GM23338 (cell line): ENCODE results near the gene OAS3. TPM values are rescaled to one million over a fixed set of nuclear protein-coding genes. Genes with fewer than 3 reads are reported as not detected.

Source experiments
- ATAC-seq: fragments of 200-7000 bp; cut with Tn5 transposase; 3 replicates; pipeline ENCODE4 v1.9.1; 2020
- DNase-seq: peaks from one replicate; pipeline ENCODE4 v3.0.0-alpha.2; 2015; ENCODE audit warnings: low spot score
- H2AFZ ChIP-seq: fragments of 200-600 bp; sonication (generic); 2 replicates; pipeline ENCODE4 v1.8.0; 2016; ENCODE audit warnings: antibody characterized with exemption, mild to moderate bottlenecking, moderate library complexity
- H3F3A ChIP-seq: fragments of 200-600 bp; sonication (generic); replicated peaks from 2 replicates; pipeline ENCODE4 v1.8.0; 2017; ENCODE audit warnings: antibody characterized with exemption, mixed run types, low read depth
- H3K27ac ChIP-seq: fragments of 200-600 bp; sonication (generic); 2 replicates; pipeline ENCODE4 v1.6.1; 2016; ENCODE audit warnings: low read depth
- H3K27me3 ChIP-seq: fragments of 200-600 bp; sonication (generic); 2 replicates; pipeline ENCODE4 v1.8.0; 2016; ENCODE audit warnings: mild to moderate bottlenecking, mixed run types, moderate library complexity; ENCODE audit not compliant: insufficient read depth
- H3K36me3 ChIP-seq: fragments of 200-600 bp; sonication (generic); 2 replicates; pipeline ENCODE4 v1.8.0; 2016; ENCODE audit warnings: mild to moderate bottlenecking; ENCODE audit not compliant: insufficient read depth
- H3K4me1 ChIP-seq: fragments of 200-600 bp; sonication (generic); 2 replicates; pipeline ENCODE4 v1.8.0; 2016; ENCODE audit warnings: mild to moderate bottlenecking, moderate library complexity; ENCODE audit not compliant: insufficient read depth
- H3K4me2 ChIP-seq: fragments of 200-600 bp; sonication (generic); 2 replicates; pipeline ENCODE4 v1.7.1; 2017; ENCODE audit warnings: mixed run types
- H3K4me3 ChIP-seq: fragments of 200-600 bp; sonication (generic); 2 replicates; pipeline ENCODE4 v1.6.1; 2016; ENCODE audit warnings: mixed run types
- H3K79me2 ChIP-seq: fragments of 200-600 bp; sonication (generic); replicated peaks from 2 replicates; pipeline ENCODE4 v1.8.0; 2017; ENCODE audit warnings: mild to moderate bottlenecking; ENCODE audit not compliant: insufficient read depth
- H3K9me2 ChIP-seq: fragments of 200-600 bp; sonication (generic); 2 replicates; pipeline ENCODE4 v1.8.0; 2017; ENCODE audit not compliant: insufficient read depth
- H4K20me1 ChIP-seq: fragments of 200-600 bp; sonication (generic); replicated peaks from 2 replicates; pipeline ENCODE4 v1.8.0; 2017; ENCODE audit warnings: mild to moderate bottlenecking; ENCODE audit not compliant: insufficient read depth
- H3K27ac Mint-ChIP-seq: 2 replicates; pipeline ENCODE4 v1.8.0; 2020; ENCODE audit warnings: inconsistent platforms, mild to moderate bottlenecking, moderate library complexity, mixed read lengths
- H3K27me3 Mint-ChIP-seq: 3 replicates; pipeline ENCODE4 v1.8.0; 2022; ENCODE audit warnings: low read depth, mild to moderate bottlenecking, moderate library complexity, mixed read lengths, inconsistent platforms; ENCODE audit not compliant: insufficient read depth, poor library complexity
- H3K36me3 Mint-ChIP-seq: 3 replicates; pipeline ENCODE4 v1.8.0; 2021; ENCODE audit warnings: low read depth, mild to moderate bottlenecking, inconsistent platforms, moderate library complexity, mixed read lengths
- H3K4me1 Mint-ChIP-seq: 3 replicates; pipeline ENCODE4 v1.8.0; 2020; ENCODE audit warnings: mild to moderate bottlenecking, inconsistent platforms, mixed read lengths
- H3K4me3 Mint-ChIP-seq: 3 replicates; pipeline ENCODE4 v1.8.0; 2021; ENCODE audit warnings: moderate library complexity, mild to moderate bottlenecking, inconsistent platforms, mixed read lengths
- H3K9me3 Mint-ChIP-seq: 3 replicates; pipeline ENCODE4 v1.8.0; 2020; ENCODE audit warnings: moderate library complexity, mild to moderate bottlenecking, inconsistent platforms, mixed read lengths
- CREB1 ChIP-seq: fragments of 250-450 bp; sonication (Bioruptor Pico); IDR thresholded peaks from 2 replicates; pipeline ENCODE4 v1.5.0; 2020; ENCODE audit warnings: low read depth, mild to moderate bottlenecking, moderate library complexity
- EZH2 ChIP-seq: fragments of 200-600 bp; sonication (generic); IDR thresholded peaks from one replicate; pipeline ENCODE4 v1.8.0; 2017; ENCODE audit warnings: antibody characterized with exemption, mild to moderate bottlenecking, low read depth; ENCODE audit not compliant: unreplicated experiment
- EZH2phosphoT487 ChIP-seq: fragments of 200-600 bp; sonication (generic); IDR thresholded peaks from one replicate; pipeline ENCODE4 v1.8.1; 2018; ENCODE audit warnings: antibody characterized with exemption; ENCODE audit not compliant: unreplicated experiment
- JUNB ChIP-seq: IDR thresholded peaks from one replicate; pipeline ENCODE4 v1.6.1; 2016; ENCODE audit warnings: antibody characterized with exemption; ENCODE audit not compliant: unreplicated experiment
- NANOG ChIP-seq: IDR thresholded peaks from 2 replicates; pipeline ENCODE4 v1.6.1; 2016; ENCODE audit warnings: antibody characterized with exemption, borderline replicate concordance
- POLR2AphosphoS5 ChIP-seq: IDR thresholded peaks from 2 replicates; pipeline ENCODE4 v1.6.1; 2016; ENCODE audit warnings: antibody characterized with exemption, low read depth
- STAT1 ChIP-seq: IDR thresholded peaks from one replicate; pipeline ENCODE4 v1.6.1; 2016; ENCODE audit warnings: antibody characterized with exemption; ENCODE audit not compliant: unreplicated experiment
- ZNF114 ChIP-seq: fragments of 250-450 bp; sonication (Bioruptor Pico); IDR thresholded peaks from 2 replicates; pipeline ENCODE4 v1.5.0; 2020; ENCODE audit warnings: mild to moderate bottlenecking, moderate library complexity
- ZNF331 ChIP-seq: fragments of 250-450 bp; sonication (Bioruptor Pico); IDR thresholded peaks from 2 replicates; pipeline ENCODE4 v1.5.0; 2020; ENCODE audit warnings: low read depth, mild to moderate bottlenecking, moderate library complexity
- polyA plus RNA-seq: library from polyadenylated mRNA; unstranded; fragments of >200 nt; fragmentation: Nextera tagmentation; extraction: Ambion mirVana; gene quantifications from 2 replicates; pipeline ENCODE4 v1.2.1, GENCODE V29; 2016
- total RNA-seq: library from RNA; depleted of rRNA; stranded (reverse); fragments of >200 nt; shearing (Covaris generic); gene quantifications from 2 replicates; pipeline ENCODE4 v1.2.3, GENCODE V29; 2014
- TF ChIP-seq, protein P1 (sequence below), 2 experiments: fragments of 200-600 bp in 1 of 2; sonication (generic) in 1 of 2; conservative IDR thresholded peaks; 2 replicates each; pipeline versions ENCODE4 v1.5.1 to v1.6.1; 2016 to 2017; ENCODE audit warnings: antibody characterized with exemption in 2 of 2, low read depth in 2 of 2, mild to moderate bottlenecking in 2 of 2, moderate library complexity in 1 of 2
- TF ChIP-seq, protein P2 (sequence below): IDR thresholded peaks from one replicate; pipeline ENCODE4 v1.6.1; 2018; ENCODE audit warnings: antibody characterized with exemption; ENCODE audit not compliant: unreplicated experiment
- TF ChIP-seq, protein P3 (sequence below): fragments of 250-450 bp; sonication (Bioruptor Pico); IDR thresholded peaks from 2 replicates; pipeline ENCODE4 v1.5.0; 2020; ENCODE audit warnings: mild to moderate bottlenecking, moderate library complexity
- TF ChIP-seq, protein P4 (sequence below): IDR thresholded peaks from 2 replicates; pipeline ENCODE4 v1.6.1; 2016; ENCODE audit warnings: antibody characterized with exemption

Gene OAS3
- total and polyA plus RNA-seq, 2 experiments from 2014 or later, result 0.27 to 1.4 TPM

DNA sequence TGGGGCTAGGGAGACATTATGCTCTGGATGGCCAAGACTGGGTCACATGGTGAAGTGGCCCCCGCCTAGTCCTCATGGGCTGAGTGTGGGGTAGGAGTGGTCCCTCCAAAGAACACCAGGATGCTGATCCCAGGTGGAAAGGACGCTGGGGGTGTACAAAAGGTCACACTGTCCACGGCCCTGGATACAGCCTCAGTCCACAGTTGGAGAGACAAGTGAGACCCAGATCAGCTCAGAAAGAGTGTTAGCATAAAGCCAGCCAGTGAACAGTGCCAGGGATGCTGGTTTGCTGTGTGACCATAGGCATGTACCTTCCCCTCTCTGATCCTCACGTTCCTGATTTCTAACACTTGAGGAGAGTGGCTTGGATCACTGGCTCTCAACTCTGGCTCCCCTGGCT lies 26.6 kb downstream of the OAS3 start:
- peaks cover 22% of the 10 kb centered on the region for H3K9me3 Mint-ChIP-seq
- no peaks in the 10 kb centered on the region for H3K27me3 ChIP-seq
- no peak overlapping the region for H3K4me3 Mint-ChIP-seq
- no peak overlapping the region for H3K4me2 ChIP-seq
- DNase-seq (no peak), ATAC-seq (no peak)
- H3K4me1 ChIP-seq, result no peaks in the 10 kb centered on the region
- H3K79me2 ChIP-seq, result no peaks in the 10 kb centered on the region
- no peaks in the 10 kb centered on the region for H3F3A ChIP-seq
- H3K27ac Mint-ChIP-seq, result no peak overlapping the region
- TF ChIP-seq, protein P1, sequence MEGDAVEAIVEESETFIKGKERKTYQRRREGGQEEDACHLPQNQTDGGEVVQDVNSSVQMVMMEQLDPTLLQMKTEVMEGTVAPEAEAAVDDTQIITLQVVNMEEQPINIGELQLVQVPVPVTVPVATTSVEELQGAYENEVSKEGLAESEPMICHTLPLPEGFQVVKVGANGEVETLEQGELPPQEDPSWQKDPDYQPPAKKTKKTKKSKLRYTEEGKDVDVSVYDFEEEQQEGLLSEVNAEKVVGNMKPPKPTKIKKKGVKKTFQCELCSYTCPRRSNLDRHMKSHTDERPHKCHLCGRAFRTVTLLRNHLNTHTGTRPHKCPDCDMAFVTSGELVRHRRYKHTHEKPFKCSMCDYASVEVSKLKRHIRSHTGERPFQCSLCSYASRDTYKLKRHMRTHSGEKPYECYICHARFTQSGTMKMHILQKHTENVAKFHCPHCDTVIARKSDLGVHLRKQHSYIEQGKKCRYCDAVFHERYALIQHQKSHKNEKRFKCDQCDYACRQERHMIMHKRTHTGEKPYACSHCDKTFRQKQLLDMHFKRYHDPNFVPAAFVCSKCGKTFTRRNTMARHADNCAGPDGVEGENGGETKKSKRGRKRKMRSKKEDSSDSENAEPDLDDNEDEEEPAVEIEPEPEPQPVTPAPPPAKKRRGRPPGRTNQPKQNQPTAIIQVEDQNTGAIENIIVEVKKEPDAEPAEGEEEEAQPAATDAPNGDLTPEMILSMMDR (conservative IDR thresholded peaks at IDR 0.05; ENCODE audit: low read depth in 2 of 2), result no peak
- TF ChIP-seq, protein P2, sequence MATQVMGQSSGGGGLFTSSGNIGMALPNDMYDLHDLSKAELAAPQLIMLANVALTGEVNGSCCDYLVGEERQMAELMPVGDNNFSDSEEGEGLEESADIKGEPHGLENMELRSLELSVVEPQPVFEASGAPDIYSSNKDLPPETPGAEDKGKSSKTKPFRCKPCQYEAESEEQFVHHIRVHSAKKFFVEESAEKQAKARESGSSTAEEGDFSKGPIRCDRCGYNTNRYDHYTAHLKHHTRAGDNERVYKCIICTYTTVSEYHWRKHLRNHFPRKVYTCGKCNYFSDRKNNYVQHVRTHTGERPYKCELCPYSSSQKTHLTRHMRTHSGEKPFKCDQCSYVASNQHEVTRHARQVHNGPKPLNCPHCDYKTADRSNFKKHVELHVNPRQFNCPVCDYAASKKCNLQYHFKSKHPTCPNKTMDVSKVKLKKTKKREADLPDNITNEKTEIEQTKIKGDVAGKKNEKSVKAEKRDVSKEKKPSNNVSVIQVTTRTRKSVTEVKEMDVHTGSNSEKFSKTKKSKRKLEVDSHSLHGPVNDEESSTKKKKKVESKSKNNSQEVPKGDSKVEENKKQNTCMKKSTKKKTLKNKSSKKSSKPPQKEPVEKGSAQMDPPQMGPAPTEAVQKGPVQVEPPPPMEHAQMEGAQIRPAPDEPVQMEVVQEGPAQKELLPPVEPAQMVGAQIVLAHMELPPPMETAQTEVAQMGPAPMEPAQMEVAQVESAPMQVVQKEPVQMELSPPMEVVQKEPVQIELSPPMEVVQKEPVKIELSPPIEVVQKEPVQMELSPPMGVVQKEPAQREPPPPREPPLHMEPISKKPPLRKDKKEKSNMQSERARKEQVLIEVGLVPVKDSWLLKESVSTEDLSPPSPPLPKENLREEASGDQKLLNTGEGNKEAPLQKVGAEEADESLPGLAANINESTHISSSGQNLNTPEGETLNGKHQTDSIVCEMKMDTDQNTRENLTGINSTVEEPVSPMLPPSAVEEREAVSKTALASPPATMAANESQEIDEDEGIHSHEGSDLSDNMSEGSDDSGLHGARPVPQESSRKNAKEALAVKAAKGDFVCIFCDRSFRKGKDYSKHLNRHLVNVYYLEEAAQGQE, result no peak
- TF ChIP-seq POLR2AphosphoS5, result no peak
- TF ChIP-seq JUNB, result no peak
- TF ChIP-seq, protein P3, sequence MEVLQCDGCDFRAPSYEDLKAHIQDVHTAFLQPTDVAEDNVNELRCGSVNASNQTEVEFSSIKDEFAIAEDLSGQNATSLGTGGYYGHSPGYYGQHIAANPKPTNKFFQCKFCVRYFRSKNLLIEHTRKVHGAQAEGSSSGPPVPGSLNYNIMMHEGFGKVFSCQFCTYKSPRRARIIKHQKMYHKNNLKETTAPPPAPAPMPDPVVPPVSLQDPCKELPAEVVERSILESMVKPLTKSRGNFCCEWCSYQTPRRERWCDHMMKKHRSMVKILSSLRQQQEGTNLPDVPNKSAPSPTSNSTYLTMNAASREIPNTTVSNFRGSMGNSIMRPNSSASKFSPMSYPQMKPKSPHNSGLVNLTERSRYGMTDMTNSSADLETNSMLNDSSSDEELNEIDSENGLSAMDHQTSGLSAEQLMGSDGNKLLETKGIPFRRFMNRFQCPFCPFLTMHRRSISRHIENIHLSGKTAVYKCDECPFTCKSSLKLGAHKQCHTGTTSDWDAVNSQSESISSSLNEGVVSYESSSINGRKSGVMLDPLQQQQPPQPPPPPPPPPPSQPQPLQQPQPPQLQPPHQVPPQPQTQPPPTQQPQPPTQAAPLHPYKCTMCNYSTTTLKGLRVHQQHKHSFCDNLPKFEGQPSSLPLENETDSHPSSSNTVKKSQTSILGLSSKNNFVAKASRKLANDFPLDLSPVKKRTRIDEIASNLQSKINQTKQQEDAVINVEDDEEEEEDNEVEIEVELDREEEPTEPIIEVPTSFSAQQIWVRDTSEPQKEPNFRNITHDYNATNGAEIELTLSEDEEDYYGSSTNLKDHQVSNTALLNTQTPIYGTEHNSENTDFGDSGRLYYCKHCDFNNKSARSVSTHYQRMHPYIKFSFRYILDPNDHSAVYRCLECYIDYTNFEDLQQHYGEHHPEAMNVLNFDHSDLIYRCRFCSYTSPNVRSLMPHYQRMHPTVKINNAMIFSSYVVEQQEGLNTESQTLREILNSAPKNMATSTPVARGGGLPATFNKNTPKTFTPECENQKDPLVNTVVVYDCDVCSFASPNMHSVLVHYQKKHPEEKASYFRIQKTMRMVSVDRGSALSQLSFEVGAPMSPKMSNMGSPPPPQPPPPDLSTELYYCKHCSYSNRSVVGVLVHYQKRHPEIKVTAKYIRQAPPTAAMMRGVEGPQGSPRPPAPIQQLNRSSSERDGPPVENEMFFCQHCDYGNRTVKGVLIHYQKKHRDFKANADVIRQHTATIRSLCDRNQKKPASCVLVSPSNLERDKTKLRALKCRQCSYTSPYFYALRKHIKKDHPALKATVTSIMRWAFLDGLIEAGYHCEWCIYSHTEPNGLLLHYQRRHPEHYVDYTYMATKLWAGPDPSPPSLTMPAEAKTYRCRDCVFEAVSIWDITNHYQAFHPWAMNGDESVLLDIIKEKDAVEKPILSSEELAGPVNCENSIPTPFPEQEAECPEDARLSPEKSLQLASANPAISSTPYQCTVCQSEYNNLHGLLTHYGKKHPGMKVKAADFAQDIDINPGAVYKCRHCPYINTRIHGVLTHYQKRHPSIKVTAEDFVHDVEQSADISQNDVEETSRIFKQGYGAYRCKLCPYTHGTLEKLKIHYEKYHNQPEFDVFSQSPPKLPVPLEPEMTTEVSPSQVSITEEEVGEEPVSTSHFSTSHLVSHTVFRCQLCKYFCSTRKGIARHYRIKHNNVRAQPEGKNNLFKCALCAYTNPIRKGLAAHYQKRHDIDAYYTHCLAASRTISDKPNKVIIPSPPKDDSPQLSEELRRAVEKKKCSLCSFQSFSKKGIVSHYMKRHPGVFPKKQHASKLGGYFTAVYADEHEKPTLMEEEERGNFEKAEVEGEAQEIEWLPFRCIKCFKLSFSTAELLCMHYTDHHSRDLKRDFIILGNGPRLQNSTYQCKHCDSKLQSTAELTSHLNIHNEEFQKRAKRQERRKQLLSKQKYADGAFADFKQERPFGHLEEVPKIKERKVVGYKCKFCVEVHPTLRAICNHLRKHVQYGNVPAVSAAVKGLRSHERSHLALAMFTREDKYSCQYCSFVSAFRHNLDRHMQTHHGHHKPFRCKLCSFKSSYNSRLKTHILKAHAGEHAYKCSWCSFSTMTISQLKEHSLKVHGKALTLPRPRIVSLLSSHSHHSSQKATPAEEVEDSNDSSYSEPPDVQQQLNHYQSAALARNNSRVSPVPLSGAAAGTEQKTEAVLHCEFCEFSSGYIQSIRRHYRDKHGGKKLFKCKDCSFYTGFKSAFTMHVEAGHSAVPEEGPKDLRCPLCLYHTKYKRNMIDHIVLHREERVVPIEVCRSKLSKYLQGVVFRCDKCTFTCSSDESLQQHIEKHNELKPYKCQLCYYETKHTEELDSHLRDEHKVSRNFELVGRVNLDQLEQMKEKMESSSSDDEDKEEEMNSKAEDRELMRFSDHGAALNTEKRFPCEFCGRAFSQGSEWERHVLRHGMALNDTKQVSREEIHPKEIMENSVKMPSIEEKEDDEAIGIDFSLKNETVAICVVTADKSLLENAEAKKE (CRISPR knock-in tag), result no peak
- TF ChIP-seq ZNF114 (CRISPR knock-in tag), result no peak
- TF ChIP-seq, protein P4, sequence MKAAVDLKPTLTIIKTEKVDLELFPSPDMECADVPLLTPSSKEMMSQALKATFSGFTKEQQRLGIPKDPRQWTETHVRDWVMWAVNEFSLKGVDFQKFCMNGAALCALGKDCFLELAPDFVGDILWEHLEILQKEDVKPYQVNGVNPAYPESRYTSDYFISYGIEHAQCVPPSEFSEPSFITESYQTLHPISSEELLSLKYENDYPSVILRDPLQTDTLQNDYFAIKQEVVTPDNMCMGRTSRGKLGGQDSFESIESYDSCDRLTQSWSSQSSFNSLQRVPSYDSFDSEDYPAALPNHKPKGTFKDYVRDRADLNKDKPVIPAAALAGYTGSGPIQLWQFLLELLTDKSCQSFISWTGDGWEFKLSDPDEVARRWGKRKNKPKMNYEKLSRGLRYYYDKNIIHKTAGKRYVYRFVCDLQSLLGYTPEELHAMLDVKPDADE, result no peak
- TF ChIP-seq ZNF331 (CRISPR knock-in tag), result no peak
- no peak for TF ChIP-seq EZH2
- TF ChIP-seq STAT1, result no peak
- TF ChIP-seq NANOG, result no peak
- TF ChIP-seq CREB1, result no peak
- no peak for TF ChIP-seq EZH2phosphoT487
- no peak overlapping the region for H3K27ac ChIP-seq
- H3K4me1 Mint-ChIP-seq, result no peaks in the 10 kb centered on the region
- H4K20me1 ChIP-seq, result no peaks in the 10 kb centered on the region
- no peak overlapping the region for H2AFZ ChIP-seq
- no peaks in the 10 kb centered on the region for H3K9me2 ChIP-seq
- H3K36me3 Mint-ChIP-seq, result peaks cover 9% of the 10 kb centered on the region
- peaks cover 7% of the 10 kb centered on the region for H3K27me3 Mint-ChIP-seq
- peaks cover 6% of the 10 kb centered on the region; the same call in 1 of the 2 replicates for H3K36me3 ChIP-seq
- H3K4me3 ChIP-seq, result no peak overlapping the region
